NCI-H1092 (cell line): ENCODE data around the gene SCRG1.

Experiments
- DNase-seq: peaks from one replicate; lab custom pipeline; 2025; lab: John Stamatoyannopoulos, UW

The SCRG1 gene

DNA sequence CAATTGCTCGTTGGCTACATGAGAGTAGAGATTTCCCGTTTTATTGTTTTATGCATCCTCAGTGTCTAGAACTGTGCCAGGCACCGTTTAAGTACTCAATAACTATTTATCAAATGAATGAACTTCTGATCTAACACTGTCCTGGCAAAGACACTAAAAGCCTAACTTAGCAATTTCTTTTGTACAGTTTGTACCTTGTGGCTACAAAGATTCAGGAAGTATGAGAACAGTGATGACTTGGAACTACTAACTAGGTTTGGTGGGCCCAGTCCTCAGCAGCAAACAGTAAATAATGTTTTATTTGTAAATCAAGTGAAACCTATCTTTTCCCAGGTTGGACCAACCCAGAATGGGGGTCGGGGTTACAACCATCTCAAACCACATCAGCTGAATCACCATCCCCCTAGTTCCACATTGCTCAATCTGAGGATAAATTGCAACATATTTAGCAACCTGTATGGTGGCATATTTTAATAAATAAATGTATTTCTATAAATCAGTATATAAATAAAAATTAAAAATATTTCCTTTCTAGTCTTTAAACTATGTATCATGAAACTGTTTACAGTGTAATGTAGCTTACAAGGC is 12.3 kb upstream of the SCRG1 start:
- DNase-seq = no peak

DNA sequence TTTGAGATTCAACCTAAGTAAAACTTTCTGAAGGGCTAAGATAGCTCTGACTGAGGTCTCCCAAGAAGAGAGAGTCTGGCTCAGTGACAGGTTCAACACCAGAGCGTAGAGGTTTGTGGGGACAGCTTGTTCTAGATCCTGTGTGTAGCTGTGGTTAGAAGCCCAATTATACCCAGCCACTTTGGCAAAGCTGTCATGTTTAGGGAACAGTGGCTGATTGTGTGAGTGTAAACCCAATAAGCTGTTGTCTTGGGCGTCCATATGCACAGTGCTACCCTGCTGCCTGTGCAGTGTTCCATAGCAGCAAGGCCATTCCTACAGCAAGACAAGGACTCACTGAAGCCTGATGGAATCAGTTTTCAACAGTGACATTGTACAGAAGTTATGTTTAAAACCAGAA is 11.2 kb upstream of the SCRG1 start:
- no peak for DNase-seq

DNA sequence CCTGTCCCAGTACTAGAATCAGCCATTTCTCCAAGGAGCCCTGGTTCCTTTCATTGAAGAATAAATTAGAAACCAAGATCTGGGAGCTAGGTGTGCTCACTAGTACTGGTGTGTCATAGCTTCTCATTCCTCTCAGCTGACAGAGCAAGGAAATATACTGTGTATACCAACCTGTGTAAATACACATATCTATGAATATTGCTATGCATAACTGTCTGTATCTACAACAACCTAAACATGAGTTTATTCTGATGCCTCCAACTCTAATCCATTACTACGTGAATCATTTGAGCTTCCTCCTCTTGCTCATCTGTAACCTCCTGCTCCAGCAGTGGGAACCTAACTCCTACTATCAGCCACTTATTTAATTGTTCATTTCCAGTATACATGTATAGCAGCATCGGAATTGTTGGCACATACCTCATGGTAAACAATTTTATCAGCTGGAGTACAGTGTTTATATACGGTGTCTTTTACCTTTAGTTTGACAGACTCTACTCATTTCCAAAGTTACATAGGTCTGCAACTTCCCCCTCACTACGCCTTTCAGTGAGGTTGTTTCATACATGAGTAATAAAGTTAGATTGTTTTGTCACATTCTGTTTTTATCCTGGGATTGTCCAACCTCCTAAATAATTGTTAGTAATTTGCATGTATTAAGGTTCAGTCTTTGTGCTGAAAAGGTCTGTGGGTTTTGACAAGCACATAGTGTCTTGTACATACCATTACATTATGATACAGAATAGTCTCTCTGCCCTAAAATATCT is 7.1 kb upstream of the SCRG1 start:
- DNase-seq = no peak

DNA sequence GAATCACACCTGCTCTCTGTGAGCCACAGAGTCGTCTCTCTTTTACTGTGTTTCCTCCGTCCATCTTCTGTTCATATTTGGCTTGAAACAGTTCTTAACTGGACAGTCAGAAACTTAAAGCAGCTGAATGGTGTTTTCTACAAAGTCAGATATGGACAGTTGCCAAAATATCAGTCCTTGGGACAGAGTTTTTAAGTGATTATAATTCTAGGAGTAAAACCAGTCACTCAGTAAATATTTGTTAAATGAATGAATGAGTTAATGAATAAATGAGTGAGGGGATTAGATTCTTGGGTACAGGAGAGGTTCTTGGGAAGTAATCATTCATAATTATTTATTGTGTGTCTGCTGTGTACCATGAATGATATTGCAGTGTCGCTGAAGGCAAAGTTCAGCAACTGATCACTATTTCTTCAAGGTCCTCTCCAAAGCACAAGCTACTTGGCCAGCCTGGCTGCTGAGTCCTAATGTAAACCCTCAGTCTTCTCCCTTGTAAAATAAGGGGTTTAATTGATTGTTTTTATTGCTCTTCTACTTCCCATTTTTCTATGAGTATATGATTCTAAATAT is 5.5 kb upstream of the SCRG1 start:
- no peak for DNase-seq

DNA sequence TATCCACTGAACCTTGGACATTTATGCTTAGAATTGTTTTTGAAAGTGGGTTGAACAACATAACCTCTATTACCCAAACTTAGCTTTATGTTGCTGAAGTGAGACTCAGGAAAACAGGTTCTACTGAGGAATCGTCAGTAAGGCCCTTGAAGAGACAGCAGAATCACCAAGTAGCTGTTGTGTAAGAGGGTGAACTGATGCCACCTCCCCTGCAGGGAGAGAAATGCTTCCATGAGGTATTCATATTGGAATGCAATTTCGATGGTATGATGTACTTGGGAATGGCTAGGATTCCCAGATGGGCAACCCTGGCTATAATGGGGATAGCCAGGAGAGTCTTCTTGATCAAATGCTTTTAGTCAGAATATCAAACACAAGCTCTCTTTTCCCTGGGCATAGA is 4.1 kb upstream of the SCRG1 start:
- DNase-seq = no peak

DNA sequence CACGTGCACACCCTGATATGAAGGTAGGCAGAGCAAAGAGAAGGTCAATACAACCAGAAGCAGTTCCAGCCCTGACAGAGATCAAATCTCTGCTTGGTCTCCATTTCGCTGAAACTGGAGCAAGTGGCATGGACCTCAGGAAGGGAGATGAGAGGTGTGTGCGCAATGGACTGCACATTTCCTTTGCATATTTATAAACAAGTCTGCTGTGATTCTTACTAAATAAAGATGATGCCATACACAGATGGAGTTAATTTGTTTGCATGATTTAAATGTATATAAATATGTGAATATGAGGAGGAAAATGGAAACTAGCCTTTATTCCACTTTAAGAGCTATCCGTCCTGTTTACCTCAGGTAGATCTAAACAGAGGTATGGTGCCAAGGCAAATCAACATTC is 2.1 kb upstream of the SCRG1 start:
- no peak for DNase-seq

DNA sequence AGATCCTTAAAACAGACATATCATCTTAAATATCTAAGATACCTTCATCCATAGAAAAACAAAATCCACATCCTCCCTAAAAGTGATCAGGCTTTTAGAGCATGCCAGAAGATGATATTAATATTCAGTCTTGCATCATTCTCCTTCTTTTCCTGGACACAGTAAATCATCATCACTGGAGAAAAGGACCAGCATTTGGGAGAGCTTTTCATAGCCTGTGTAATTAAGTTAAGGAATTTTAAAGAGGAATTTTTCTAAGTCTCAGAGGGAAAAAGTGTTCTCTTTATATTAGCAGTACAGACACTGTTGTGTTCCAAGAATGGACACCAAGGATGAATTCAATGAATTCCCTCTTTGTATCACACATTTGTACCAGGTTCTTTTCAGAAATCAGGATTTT is 696 bp downstream of the SCRG1 start:
- DNase-seq = no peak

DNA sequence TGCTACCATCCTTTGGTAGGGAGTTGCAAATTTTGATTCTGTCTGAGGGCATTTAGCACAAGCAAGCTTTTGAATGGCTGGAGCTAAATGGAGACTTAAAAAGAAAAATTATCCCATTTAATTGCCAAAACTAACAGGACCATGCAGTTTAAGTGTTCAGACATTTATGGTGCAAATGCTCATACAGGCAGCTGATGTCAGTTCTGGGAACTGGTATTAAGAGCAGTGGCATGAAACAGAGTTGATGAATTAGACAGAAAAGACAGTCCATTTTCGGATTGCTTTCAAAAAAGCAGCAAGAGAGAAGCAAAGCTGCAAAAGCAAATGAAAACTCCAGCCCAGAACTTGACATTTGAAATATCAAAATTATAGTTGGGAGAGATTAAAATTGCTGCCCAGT is 1.3 kb downstream of the SCRG1 start:
- DNase-seq = no peak

DNA sequence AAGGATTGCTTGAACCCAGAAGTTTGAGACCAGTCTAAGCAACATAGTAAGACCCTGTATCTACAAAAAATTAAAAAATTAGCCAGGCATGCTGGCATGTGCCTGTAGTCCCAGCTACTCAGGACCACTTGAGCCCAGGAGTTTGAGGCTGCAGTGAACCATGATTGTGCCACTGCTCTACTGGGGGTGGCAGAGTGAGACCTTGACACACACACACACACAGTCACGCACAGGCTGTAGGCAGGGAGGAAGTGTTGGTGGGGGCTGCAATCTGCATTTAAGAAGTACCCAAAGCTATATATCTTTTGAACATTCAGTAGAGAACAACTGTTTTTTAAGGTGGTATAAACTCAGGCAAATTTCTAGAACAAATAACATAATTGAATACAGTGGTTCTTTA is 7.2 kb downstream of the SCRG1 start:
- DNase-seq = no peak

DNA sequence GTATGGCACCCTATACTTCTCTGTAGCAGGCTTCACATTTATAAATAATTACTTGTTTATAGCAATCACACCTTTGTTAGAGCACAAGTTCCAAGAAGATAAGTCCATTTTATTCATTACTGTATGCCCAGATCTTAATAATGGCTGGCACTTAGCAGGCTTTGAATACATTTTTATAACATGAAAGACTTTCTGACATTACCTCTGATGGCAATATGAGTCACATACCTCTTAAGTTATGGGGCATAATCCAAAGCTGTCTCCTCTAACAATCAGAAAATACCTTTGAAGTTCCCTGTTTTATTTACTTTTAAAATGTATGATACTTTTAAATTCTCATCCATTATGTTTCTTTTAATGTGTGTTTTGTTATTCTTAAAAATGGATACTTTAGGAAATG is 12.2 kb downstream of the SCRG1 start:
- no peak for DNase-seq

DNA sequence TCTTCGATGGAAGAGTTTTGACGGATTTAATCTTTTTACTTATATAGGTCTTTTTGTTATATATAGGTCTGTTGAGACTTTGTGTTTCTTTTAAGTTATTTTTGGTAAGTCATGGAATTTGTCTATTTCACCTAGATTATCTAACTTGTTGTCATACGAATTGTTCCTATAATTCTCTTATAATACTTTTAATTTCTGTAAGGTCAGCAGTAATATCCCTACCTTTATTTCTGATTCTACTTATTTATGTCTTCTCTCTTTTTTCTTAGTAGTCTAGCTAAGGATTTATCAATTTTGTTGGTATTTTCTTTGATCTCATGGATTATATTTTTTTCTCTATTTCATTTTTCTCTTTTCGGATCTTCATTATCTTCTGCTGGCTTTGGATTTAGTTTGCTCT is 16.6 kb downstream of the SCRG1 start:
- DNase-seq = no peak

DNA sequence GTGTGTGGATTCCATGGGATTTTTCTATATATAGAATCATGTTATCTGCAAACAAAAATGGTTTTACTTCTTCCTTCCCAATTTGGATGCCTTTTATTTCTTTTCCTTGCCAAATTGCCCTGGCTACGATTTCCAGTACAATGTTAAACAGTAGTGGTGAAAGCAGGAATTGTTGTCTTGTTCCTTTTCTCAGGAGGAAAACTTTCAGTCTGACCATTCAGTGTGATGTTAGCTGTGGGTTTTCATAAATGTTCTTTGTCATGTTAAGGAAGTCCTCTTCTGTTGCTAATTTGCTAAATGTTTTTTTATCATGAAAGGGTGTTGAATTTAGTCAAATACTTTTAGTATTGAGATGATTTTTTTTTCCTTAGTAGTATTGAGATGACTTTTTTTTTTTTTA is 17.3 kb downstream of the SCRG1 start:
- DNase-seq = no peak

DNA sequence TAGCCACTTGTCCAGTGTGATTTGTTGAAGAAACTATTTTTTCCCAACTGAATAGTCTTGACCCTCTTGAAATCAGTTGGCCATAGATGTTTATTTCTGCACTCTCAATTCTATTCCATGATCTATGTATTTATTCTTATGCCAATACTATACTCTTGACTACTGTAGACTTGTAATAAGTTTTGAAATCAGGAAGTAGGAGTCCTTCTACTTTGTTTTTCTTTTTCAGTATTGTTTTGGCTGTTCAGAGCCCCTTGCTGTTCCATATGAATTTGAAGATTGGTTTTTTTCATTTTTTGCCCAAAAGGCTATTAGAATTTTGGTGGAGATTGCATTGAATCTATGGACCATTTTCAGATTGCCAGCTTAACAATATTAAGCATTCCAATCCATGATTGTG is 17.9 kb downstream of the SCRG1 start:
- DNase-seq = no peak

DNA sequence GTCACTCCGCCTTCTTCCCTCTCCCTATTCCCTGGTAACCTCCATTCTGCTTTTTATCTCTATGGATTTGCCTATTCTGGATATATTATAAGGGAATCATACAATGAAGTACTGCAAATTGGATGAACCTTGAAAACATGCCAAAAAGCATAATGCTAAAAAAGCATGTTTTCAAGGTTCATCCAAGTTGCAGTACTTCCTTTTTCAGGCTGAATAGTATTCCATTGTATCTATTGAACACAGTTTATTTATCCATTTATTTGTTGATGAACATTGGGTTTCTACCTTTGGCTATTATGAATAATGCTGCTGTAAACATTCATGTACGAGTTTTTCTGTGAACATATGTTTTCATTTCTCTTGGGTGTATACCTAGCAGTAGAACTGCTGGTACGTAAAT is 19.0 kb downstream of the SCRG1 start:
- no peak for DNase-seq

DNA sequence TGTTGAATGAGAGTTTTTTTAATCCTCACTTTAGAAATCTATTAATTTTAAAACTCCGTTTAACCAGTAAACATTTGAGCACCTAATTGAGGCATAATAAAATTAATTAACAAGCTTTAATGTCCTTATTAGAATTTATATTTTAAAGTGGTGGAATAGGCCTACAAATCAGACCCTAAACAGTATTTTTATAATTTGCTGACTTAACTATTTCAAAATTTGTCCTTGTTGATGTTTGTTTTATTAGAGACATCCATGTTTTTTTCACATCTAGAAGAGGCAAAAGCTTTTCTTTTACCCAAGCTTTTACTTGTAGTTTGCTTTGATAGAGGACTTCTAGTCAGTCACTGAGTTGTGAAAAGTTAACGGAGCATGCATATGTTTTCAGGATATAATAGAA is 24.3 kb downstream of the SCRG1 start:
- DNase-seq = no peak

DNA sequence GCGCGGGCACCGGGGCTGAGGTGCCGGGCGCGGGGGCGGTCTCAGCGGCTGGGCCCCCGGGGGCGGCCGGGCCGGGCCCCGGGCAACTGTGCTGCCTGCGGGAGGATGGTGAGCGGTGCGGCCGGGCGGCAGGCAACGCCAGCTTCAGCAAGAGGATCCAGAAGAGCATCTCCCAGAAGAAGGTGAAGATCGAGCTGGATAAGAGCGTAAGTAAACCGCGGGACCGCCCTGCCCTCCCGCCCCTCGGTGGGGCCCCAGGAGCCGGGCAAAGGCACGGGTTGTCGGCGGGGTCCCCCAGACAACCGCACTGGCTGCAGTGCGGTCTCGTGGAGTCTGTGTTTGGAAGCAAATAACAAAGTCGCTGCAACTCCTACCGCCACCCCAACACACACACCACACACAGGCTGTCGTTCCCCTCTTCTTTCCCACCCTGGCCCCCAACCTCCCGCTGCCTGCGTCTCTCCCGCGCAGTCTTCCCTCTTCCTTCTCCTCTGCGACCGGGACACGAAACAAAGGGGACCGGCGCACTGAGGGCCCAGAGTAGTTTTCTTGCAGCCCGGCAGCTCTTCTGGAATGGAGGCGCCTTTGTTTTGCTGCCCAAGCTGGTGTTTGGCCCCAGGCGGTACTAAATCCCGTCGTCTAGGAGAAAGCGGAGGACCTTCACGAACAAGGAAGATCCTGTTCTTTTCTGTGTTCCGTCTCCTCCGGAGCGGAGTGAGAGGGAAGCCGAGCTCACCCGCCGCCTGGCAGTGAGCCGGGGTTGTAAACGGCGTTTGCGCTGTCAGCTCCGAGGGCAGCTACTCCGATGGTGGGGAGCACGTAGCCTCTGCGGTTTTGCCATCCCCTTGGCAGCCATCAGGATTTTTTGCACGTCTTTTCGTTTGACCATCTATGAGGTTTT is 27.4 kb downstream of the SCRG1 start:
- peak; percentile 74 for DNase-seq

DNA sequence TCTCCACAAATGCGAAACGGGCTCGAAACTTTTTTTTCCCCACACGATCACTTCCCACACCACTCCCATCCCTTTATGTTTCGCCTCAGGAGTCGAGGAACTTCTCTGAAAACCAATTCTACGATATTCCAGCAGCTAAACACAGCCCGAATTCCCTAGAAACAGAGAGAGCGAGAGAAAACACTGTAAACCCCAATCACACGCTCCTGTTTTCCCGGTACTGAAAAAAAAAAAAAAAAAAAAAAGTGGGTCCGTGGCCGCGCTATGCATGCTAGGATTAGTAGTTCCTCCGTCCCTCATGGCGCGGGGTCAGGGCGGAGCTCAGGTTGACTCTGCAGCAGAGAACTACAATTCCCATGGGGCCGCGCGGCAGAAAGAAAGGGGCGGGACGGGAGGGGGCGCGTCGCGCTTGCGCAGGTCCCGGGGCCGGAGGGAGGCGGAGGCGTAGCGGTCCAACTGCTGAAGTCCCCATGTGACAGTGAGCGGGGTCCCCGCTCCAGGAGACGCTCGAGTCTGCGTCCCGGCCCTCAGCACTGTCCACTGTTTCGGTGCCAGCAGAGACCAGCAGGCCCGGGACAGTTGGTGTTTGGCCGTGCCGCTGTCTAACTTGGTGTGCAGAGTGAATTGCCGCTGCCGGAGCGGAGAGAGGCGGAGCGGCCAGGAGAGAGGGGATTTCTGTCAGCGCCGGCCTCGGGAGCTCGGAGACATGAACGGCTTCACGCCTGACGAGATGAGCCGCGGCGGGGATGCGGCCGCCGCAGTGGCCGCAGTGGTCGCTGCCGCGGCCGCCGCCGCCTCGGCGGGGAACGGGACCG is 28.2 kb downstream of the SCRG1 start, which contains the start of gene SAP30:
SAP30 (plus strand) TSS at position 478 of the 815 bp plus-strand sequence; CDS start at position 707, 229 bp downstream.
- DNase-seq = peak; percentile 98

DNA sequence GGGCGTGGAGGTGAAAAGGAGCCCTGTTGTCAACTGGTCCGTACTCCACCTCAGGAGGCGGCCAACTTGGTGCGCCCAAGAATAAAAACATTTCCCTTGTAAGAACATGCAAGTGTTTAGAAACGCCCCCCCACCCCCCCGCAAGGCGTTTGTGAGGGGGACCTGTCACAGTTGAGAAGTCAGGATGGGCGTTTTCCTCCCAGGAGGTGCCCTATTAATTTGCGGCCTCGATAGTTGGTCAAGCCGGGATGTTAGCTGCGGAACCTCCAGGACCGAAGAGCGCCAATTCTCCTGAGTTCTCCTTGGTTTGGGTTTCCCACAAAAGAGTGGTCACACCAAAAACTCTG is 28.8 kb downstream of the SCRG1 start:
- DNase-seq = no peak

DNA sequence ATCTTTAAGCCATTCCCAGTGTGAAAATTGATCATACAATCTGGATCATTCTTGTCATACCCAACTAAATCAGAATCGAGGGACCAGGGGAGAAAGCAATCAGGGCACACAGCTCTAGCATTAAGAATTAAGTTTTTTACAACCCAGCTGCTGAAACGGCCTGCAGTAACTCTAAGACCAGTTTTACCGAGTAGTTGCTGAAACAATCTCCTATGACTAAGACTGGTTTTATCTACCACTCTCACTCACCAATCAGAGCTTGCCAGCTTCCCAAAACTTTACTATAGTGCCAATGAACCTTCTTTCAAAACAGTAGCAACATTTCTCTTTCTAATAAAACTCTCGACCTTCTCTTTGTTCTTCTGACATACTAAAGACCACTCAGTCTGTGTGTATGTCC is 31.0 kb downstream of the SCRG1 start:
- DNase-seq = no peak

DNA sequence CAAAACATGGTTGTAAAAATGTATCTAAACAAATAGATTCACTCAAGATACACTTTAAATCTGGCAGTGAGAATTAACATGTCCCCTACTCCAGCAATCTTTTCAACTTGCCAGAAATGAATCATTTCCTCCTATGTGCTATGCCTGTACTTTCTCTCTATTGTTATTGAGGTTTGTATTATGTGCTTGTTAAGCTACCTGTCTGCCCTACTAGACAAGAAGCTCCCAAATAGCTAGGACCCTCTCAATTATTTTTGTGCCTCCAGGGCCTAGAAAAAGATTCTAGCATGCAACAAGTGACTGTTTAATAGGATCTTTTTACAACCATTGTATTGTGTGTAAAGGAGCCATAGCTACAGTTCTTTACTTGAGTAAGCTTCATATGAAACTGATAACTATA is 31.6 kb downstream of the SCRG1 start:
- no peak for DNase-seq

DNA sequence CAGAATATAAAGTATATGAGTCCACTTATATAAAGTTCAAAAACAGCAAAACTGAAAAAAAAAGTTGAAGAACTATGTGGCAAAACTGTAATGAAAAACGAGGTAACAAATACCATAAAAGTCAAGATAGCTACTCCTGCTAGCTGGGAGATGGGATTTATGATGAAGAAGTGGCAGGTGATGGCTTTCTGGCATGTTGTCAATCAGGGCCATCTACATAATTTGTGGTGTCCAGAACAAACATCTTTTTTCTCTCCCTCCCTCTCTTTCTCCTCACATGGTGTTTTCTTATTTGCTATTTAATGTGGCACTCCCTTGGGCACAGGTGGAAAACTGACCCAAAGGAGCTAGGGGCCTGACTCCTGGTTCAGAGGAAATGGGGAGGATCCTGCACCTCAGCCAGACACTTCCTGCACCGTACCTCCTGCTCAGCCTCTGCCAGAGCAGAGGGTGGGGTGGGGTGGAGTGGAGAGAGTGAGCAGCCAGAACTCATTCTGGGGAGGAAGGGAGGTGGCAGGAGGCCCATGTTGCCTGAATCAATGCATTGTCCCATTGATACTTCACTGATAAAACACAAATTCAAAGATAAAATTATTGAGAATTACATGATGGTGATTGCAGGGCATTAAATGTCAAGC is 33.4 kb downstream of the SCRG1 start:
- no peak for DNase-seq
